Skeletal muscle tissue (tissue), 4 donors: ENCODE results near the gene DAPK1. TPM values are rescaled to one million over a fixed set of nuclear protein-coding genes. Genes with fewer than 3 reads are reported as not detected.

Experiments
- H3K27ac ChIP-seq: one replicate; pipeline ENCODE4 v1.7.0; 2013; ENCODE audit warnings: mild to moderate bottlenecking, low read depth, low read length, inconsistent platforms
- H3K27me3 ChIP-seq, 3 donors: one replicate each; pipeline ENCODE4 v1.7.0; 2013; ENCODE audit warnings: low read length in 3 of 3; ENCODE audit not compliant: control insufficient read depth in 3 of 3, insufficient read depth in 3 of 3
- H3K36me3 ChIP-seq, 3 donors: one replicate each; pipeline ENCODE4 v1.7.0; 2013; ENCODE audit warnings: low read length in 3 of 3; ENCODE audit not compliant: control insufficient read depth in 3 of 3, insufficient read depth in 3 of 3
- H3K4me1 ChIP-seq, 3 donors: one replicate each; pipeline ENCODE4 v1.7.0; 2013; ENCODE audit warnings: low read length in 3 of 3, mild to moderate bottlenecking in 3 of 3; ENCODE audit not compliant: control insufficient read depth in 3 of 3, insufficient read depth in 3 of 3
- H3K4me3 ChIP-seq, 3 donors: one replicate each; pipeline ENCODE4 v1.7.0; 2013; ENCODE audit warnings: low read length in 3 of 3
- H3K9ac ChIP-seq, 3 donors: one replicate each; pipeline ENCODE4 v1.7.0; 2013; ENCODE audit warnings: low read length in 3 of 3, mild to moderate bottlenecking in 3 of 3, moderate library complexity in 2 of 3, low read depth in 1 of 3
- H3K9me3 ChIP-seq, 3 donors: one replicate each; pipeline ENCODE4 v1.7.0; 2013; ENCODE audit warnings: low read length in 3 of 3; ENCODE audit not compliant: control insufficient read depth in 3 of 3
- total RNA-seq: library from RNA; depleted of rRNA; stranded (reverse); fragments of >200 nt; gene quantifications from one replicate; pipeline ENCODE4 v1.2.3, GENCODE V29; 2014
- donor health status: Osteomylitis.

The DAPK1 gene
- total RNA-seq, 1 donor from 2014 or later, result 18.8 TPM

GRCh38 chr9:87527211-87527916 is 29.7 kb downstream of the DAPK1 start:
- H3K9ac ChIP-seq, result no peak overlapping the region
- H3K4me3 ChIP-seq, result no peak overlapping the region
- H3K9me3 ChIP-seq, result no peaks in the 10 kb centered on the region
- no peak overlapping the region for H3K27ac ChIP-seq
- peaks cover 0 to 3% (median 3%) of the 10 kb centered on the region in 3 donors for H3K4me1 ChIP-seq
- no peaks in the 10 kb centered on the region for H3K27me3 ChIP-seq
- no peaks in the 10 kb centered on the region for H3K36me3 ChIP-seq

- no peak overlapping the region for H3K4me3 ChIP-seq
Observed at GRCh38 chr9:87528969-87529368, 31.3 kb downstream of the DAPK1 start.

GRCh38 chr9:87529671-87530070 is 32.0 kb downstream of the DAPK1 start:
- Histone ChIP-seq H3K27me3 (no peaks in the 10 kb centered on the region), H3K4me1 (peaks cover 0 to 3% (median 3%) of the 10 kb centered on the region in 3 donors), H3K36me3 (no peaks in the 10 kb centered on the region), H3K9me3 (no peaks in the 10 kb centered on the region), H3K27ac (no peak overlapping the region), H3K4me3 (no peak overlapping the region), H3K9ac (no peak overlapping the region)

More at GRCh38 chr9:87528969-87529368, 31.3 kb downstream of the DAPK1 start:
- Histone ChIP-seq H3K27ac (no peak overlapping the region), H3K4me1 (peaks cover 0 to 3% (median 3%) of the 10 kb centered on the region in 3 donors), H3K36me3 (no peaks in the 10 kb centered on the region), H3K9ac (no peak overlapping the region), H3K27me3 (no peaks in the 10 kb centered on the region), H3K9me3 (no peaks in the 10 kb centered on the region)

- Histone ChIP-seq H3K36me3 (no peaks in the 10 kb centered on the region), H3K4me3 (no peak overlapping the region), H3K4me1 (peaks cover 0 to 3% (median 3%) of the 10 kb centered on the region in 3 donors), H3K9me3 (no peaks in the 10 kb centered on the region), H3K27ac (no peak overlapping the region), H3K27me3 (no peaks in the 10 kb centered on the region), H3K9ac (no peak overlapping the region)
Observed at GRCh38 chr9:87530716-87531115, 33.0 kb downstream of the DAPK1 start.

GRCh38 chr9:87531370-87532295 is 34.0 kb downstream of the DAPK1 start:
- Histone ChIP-seq H3K27ac (no peak overlapping the region), H3K4me1 (peaks cover 0 to 3% (median 3%) of the 10 kb centered on the region in 3 donors), H3K9ac (no peak overlapping the region), H3K9me3 (no peaks in the 10 kb centered on the region), H3K27me3 (no peaks in the 10 kb centered on the region), H3K36me3 (no peaks in the 10 kb centered on the region), H3K4me3 (no peak overlapping the region)

- Histone ChIP-seq H3K27me3 (no peaks in the 10 kb centered on the region), H3K27ac (no peak overlapping the region), H3K4me3 (no peak overlapping the region), H3K4me1 (peaks cover 0 to 3% (median 0%) of the 10 kb centered on the region in 3 donors), H3K9ac (no peak overlapping the region), H3K9me3 (no peaks in the 10 kb centered on the region), H3K36me3 (no peaks in the 10 kb centered on the region)
Observed at GRCh38 chr9:87533271-87533670, 35.6 kb downstream of the DAPK1 start.

- Histone ChIP-seq H3K36me3 (no peaks in the 10 kb centered on the region), H3K27ac (no peak overlapping the region), H3K27me3 (no peaks in the 10 kb centered on the region), H3K9me3 (no peaks in the 10 kb centered on the region), H3K4me1 (peaks cover 0 to 3% (median 0%) of the 10 kb centered on the region in 3 donors), H3K9ac (no peak overlapping the region), H3K4me3 (no peak overlapping the region)
Observed at GRCh38 chr9:87534036-87534435, 36.4 kb downstream of the DAPK1 start.

GRCh38 chr9:87534957-87535356 is 37.3 kb downstream of the DAPK1 start:
- no peak overlapping the region for H3K9ac ChIP-seq
- H3K27me3 ChIP-seq, result no peaks in the 10 kb centered on the region
- H3K36me3 ChIP-seq, result no peaks in the 10 kb centered on the region
- H3K4me1 ChIP-seq, result peaks cover 0 to 3% (median 0%) of the 10 kb centered on the region in 3 donors
- no peak overlapping the region for H3K4me3 ChIP-seq
- H3K9me3 ChIP-seq, result no peaks in the 10 kb centered on the region
- H3K27ac ChIP-seq, result no peak overlapping the region

GRCh38 chr9:87535817-87536539 is 38.3 kb downstream of the DAPK1 start:
- no peaks in the 10 kb centered on the region for H3K36me3 ChIP-seq

More at GRCh38 chr9:87535817-87536539, 38.3 kb downstream of the DAPK1 start:
- H3K9ac ChIP-seq, result no peak overlapping the region
- H3K4me3 ChIP-seq, result no peak overlapping the region
- no peaks in the 10 kb centered on the region for H3K9me3 ChIP-seq
- peaks cover 0 to 3% (median 0%) of the 10 kb centered on the region in 3 donors for H3K4me1 ChIP-seq
- H3K27me3 ChIP-seq, result no peaks in the 10 kb centered on the region
- no peak overlapping the region for H3K27ac ChIP-seq
